Activated naive CD8-positive, alpha-beta T cell (primary cell): ENCODE measurements around the gene KCNK4.

Source experiments
- H3K27ac Mint-ChIP-seq: one replicate; pipeline ENCODE4 v1.8.0; 2021; ENCODE audit warnings: mixed read lengths
- H3K27me3 Mint-ChIP-seq: one replicate; pipeline ENCODE4 v1.8.0; 2021; ENCODE audit warnings: mixed read lengths
- H3K36me3 Mint-ChIP-seq: one replicate; pipeline ENCODE4 v1.8.0; 2021; ENCODE audit warnings: mixed read lengths
- H3K4me1 Mint-ChIP-seq: one replicate; pipeline ENCODE4 v1.8.0; 2021; ENCODE audit warnings: low read depth, mixed read lengths
- H3K4me3 Mint-ChIP-seq: one replicate; pipeline ENCODE4 v1.8.0; 2021; ENCODE audit warnings: mild to moderate bottlenecking, mixed read lengths
- H3K9me3 Mint-ChIP-seq: one replicate; pipeline ENCODE4 v1.8.0; 2021; ENCODE audit warnings: low read depth, mixed read lengths

Gene KCNK4

GRCh38 chr11:64343767-64344559 is 52.9 kb downstream of the KCNK4 start:
- Mint-ChIP-seq H3K27ac (no peak overlapping the region), H3K4me3 (no peak overlapping the region), H3K9me3 (no peaks in the 10 kb centered on the region), H3K27me3 (no peaks in the 10 kb centered on the region), H3K36me3 (peaks cover 3% of the 10 kb centered on the region), H3K4me1 (peaks cover 27% of the 10 kb centered on the region)

- Mint-ChIP-seq H3K4me1 (peaks cover 19% of the 10 kb centered on the region), H3K4me3 (no peak overlapping the region), H3K36me3 (peaks cover 3% of the 10 kb centered on the region), H3K27ac (no peak overlapping the region), H3K9me3 (no peaks in the 10 kb centered on the region), H3K27me3 (no peaks in the 10 kb centered on the region)
Measured at GRCh38 chr11:64344787-64345186, 53.7 kb downstream of the KCNK4 start.

- peaks cover 3% of the 10 kb centered on the region for H3K36me3 Mint-ChIP-seq
- H3K27ac Mint-ChIP-seq, result peak overlapping the region; percentile 51
- H3K4me1 Mint-ChIP-seq, result peaks cover 5% of the 10 kb centered on the region
- H3K9me3 Mint-ChIP-seq, result no peaks in the 10 kb centered on the region
- H3K27me3 Mint-ChIP-seq, result no peaks in the 10 kb centered on the region
- H3K4me3 Mint-ChIP-seq, result no peak overlapping the region
Measured at GRCh38 chr11:64347193-64347867, 56.2 kb downstream of the KCNK4 start.

GRCh38 chr11:64348383-64349024 is 57.4 kb downstream of the KCNK4 start:
- peaks cover 3% of the 10 kb centered on the region for H3K4me1 Mint-ChIP-seq
- H3K36me3 Mint-ChIP-seq, result peaks cover 3% of the 10 kb centered on the region
- no peak overlapping the region for H3K27ac Mint-ChIP-seq
- no peaks in the 10 kb centered on the region for H3K9me3 Mint-ChIP-seq
- no peak overlapping the region for H3K4me3 Mint-ChIP-seq
- no peaks in the 10 kb centered on the region for H3K27me3 Mint-ChIP-seq

GRCh38 chr11:64349025-64349387 is 57.9 kb downstream of the KCNK4 start:
- no peak overlapping the region for H3K27ac Mint-ChIP-seq
- H3K4me3 Mint-ChIP-seq, result no peak overlapping the region

GRCh38 chr11:64349404-64349803 is 58.3 kb downstream of the KCNK4 start:
- H3K36me3 Mint-ChIP-seq, result peaks cover 3% of the 10 kb centered on the region
- H3K27me3 Mint-ChIP-seq, result no peaks in the 10 kb centered on the region
- H3K4me3 Mint-ChIP-seq, result no peak overlapping the region

More at GRCh38 chr11:64349025-64349387, 57.9 kb downstream of the KCNK4 start:
- H3K9me3 Mint-ChIP-seq, result no peaks in the 10 kb centered on the region
- H3K4me1 Mint-ChIP-seq, result peaks cover 3% of the 10 kb centered on the region
- no peaks in the 10 kb centered on the region for H3K27me3 Mint-ChIP-seq
- H3K36me3 Mint-ChIP-seq, result peaks cover 3% of the 10 kb centered on the region

More at GRCh38 chr11:64349404-64349803, 58.3 kb downstream of the KCNK4 start:
- Mint-ChIP-seq H3K9me3 (no peaks in the 10 kb centered on the region), H3K4me1 (peaks cover 3% of the 10 kb centered on the region), H3K27ac (no peak overlapping the region)
